ENCODE results near the gene GAS2L3. TPM values are rescaled to one million over a fixed set of nuclear protein-coding genes. Genes with fewer than 3 reads are reported as not detected.

GAS2L3 gene
- polyA plus RNA-seq, 1 donor from 2014 or later, result not detected

- Mint-ChIP-seq H3K27ac (no peak overlapping the region), H3K4me1 (no peaks in the 10 kb centered on the region), H3K9me3 (no peaks in the 10 kb centered on the region), H3K36me3 (no peaks in the 10 kb centered on the region), H3K27me3 (peaks cover 2% of the 10 kb centered on the region), H3K4me3 (no peak overlapping the region)
Measured at GRCh38 chr12:100668945-100669536, 95.6 kb downstream of the GAS2L3 start.

- no peaks in the 10 kb centered on the region for H3K4me1 Mint-ChIP-seq
- peaks cover 2% of the 10 kb centered on the region for H3K27me3 Mint-ChIP-seq
- no peak overlapping the region for H3K4me3 Mint-ChIP-seq
- H3K36me3 Mint-ChIP-seq, result no peaks in the 10 kb centered on the region
- no peaks in the 10 kb centered on the region for H3K9me3 Mint-ChIP-seq
- H3K27ac Mint-ChIP-seq, result peak overlapping the region in 1 of 3 donors; percentile 31
Measured at GRCh38 chr12:100669922-100670321, 96.4 kb downstream of the GAS2L3 start.

DNA sequence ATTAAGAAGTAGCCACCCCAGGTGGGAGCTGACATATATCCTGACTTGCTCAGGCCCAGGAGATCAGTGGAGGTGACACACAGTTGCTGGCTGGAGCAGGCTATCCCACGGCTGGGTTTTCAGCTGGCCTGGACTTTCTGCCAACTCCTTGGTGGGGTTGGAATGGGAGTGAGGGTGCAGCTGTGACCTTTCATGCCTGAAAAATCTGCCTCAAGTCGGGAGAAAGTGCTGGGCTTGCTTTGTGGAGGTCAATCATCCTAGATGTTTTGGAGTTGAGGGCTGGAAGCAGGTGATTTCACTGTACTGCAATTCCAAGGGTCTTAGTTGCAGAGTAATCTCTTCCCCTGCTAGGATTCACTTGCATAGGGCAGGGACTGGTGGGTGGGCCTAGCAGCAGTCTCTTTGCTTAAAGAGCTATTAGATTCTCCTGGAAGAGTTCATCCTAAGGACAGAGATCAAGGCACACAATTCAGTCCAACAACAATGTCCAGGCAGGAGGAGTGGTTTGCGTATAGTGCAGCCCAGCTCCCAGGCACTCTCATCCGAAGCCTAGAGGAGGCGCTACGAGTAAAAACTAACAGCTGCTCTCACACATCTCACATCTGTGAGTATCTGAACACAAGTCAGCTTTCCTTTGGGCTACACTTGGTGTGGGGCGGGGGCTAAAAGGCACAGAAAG, 98.1 kb downstream of the GAS2L3 start:
- H3K9me3 Mint-ChIP-seq, result peaks cover 0 to 2% (median 0%) of the 10 kb centered on the region in 3 donors
- no peak overlapping the region for H3K4me3 Mint-ChIP-seq
- no peaks in the 10 kb centered on the region for H3K4me1 Mint-ChIP-seq
- H3K27ac Mint-ChIP-seq, result no peak overlapping the region
- peaks cover 2% of the 10 kb centered on the region for H3K27me3 Mint-ChIP-seq
- no peaks in the 10 kb centered on the region for H3K36me3 Mint-ChIP-seq

DNA sequence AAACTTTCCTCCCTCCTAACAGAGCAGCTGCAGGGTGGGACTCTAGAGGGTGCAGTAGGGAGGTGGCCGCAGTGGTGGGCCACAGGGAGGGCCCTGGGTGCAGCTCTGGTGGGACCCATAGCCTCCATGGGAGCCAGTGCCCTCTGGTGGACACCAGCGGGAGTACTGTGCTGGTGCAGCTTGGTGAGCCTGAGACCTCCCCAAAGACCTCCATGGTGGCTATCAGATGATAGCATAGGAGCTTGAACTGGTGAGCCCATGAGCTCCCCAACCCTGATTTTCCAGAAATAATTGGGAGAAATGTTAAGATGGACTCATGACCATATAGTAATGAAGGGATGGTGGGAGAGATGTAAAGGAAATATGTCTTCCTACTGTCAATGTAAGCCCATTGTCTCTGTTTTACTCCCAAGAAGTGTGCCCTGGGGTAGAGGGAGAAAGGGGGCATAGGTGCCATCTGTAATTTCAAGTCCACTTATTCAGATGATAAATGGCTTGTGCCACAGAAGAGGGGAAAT, 98.7 kb downstream of the GAS2L3 start:
- Mint-ChIP-seq H3K27ac (no peak overlapping the region), H3K9me3 (peaks cover 0 to 2% (median 0%) of the 10 kb centered on the region in 3 donors), H3K4me1 (no peaks in the 10 kb centered on the region), H3K4me3 (no peak overlapping the region), H3K27me3 (peaks cover 2% of the 10 kb centered on the region), H3K36me3 (no peaks in the 10 kb centered on the region)

- no peak overlapping the region for H3K27ac Mint-ChIP-seq
- no peaks in the 10 kb centered on the region for H3K4me1 Mint-ChIP-seq
- H3K4me3 Mint-ChIP-seq, result no peak overlapping the region
- H3K36me3 Mint-ChIP-seq, result no peaks in the 10 kb centered on the region
- peaks cover 2% of the 10 kb centered on the region for H3K27me3 Mint-ChIP-seq
- peaks cover 0 to 5% (median 2%) of the 10 kb centered on the region in 3 donors for H3K9me3 Mint-ChIP-seq
Measured at GRCh38 chr12:100674036-100674888, 100.8 kb downstream of the GAS2L3 start.

Other genes starting within 250 kb of the GAS2L3 start
- not detected for gene SLC17A8, start 216.6 kb upstream of the GAS2L3 start, polyA plus RNA-seq
- gene NR1H4, start 99.8 kb upstream of the GAS2L3 start, polyA plus RNA-seq, result not detected
- gene ANO4, start 221.1 kb downstream of the GAS2L3 start, polyA plus RNA-seq, result not detected